ENCODE measurements around the gene GBE1.
A peak's percentile ranks its signal among the peaks of the same experiment; 100 is the strongest.

The GBE1 gene

GRCh38 chr3:81789691-81790090 is 28.2 kb upstream of the GBE1 start:
- DNase-seq (ENCODE audit: extremely low read depth, insufficient read length): no peak
- TF ChIP-seq CTCF (IDR thresholded peaks at IDR 0.05; ENCODE audit: insufficient read depth, low read length, poor library complexity, severe bottlenecking): no peak
- no peak overlapping the region for H3K4me3 ChIP-seq (replicated peaks; ENCODE audit: low read depth, low read length)
- H3K27me3 ChIP-seq (replicated peaks; ENCODE audit: control insufficient read depth, insufficient read depth, low read length): no peaks in the 10 kb centered on the region
- H3K36me3 ChIP-seq (ENCODE audit: control insufficient read depth, insufficient read depth, low read length): no peaks in the 10 kb centered on the region

- DNase-seq (ENCODE audit: extremely low read depth, insufficient read length): peak; percentile 24
- no peak for TF ChIP-seq CTCF (IDR thresholded peaks at IDR 0.05; ENCODE audit: insufficient read depth, low read length, poor library complexity, severe bottlenecking)
- H3K36me3 ChIP-seq (ENCODE audit: control insufficient read depth, insufficient read depth, low read length): no peaks in the 10 kb centered on the region
- H3K27me3 ChIP-seq (replicated peaks; ENCODE audit: control insufficient read depth, insufficient read depth, low read length): no peaks in the 10 kb centered on the region
- no peak overlapping the region for H3K4me3 ChIP-seq (replicated peaks; ENCODE audit: low read depth, low read length)
These were observed 27.2 kb upstream of the GBE1 start for GRCh38 chr3:81788610-81789009.

GRCh38 chr3:81788044-81788443 is 26.6 kb upstream of the GBE1 start:
- TF ChIP-seq CTCF (IDR thresholded peaks at IDR 0.05; ENCODE audit: insufficient read depth, low read length, poor library complexity, severe bottlenecking): no peak
- no peak for DNase-seq (ENCODE audit: extremely low read depth, insufficient read length)
- Histone ChIP-seq H3K36me3 (ENCODE audit: control insufficient read depth, insufficient read depth, low read length) (no peaks in the 10 kb centered on the region), H3K27me3 (replicated peaks; ENCODE audit: control insufficient read depth, insufficient read depth, low read length) (no peaks in the 10 kb centered on the region), H3K4me3 (replicated peaks; ENCODE audit: low read depth, low read length) (no peak overlapping the region)

- H3K36me3 ChIP-seq (ENCODE audit: control insufficient read depth, insufficient read depth, low read length): no peaks in the 10 kb centered on the region
- H3K27me3 ChIP-seq (replicated peaks; ENCODE audit: control insufficient read depth, insufficient read depth, low read length): no peaks in the 10 kb centered on the region
- TF ChIP-seq CTCF (IDR thresholded peaks at IDR 0.05; ENCODE audit: insufficient read depth, low read length, poor library complexity, severe bottlenecking): no peak
- no peak overlapping the region for H3K4me3 ChIP-seq (replicated peaks; ENCODE audit: low read depth, low read length)
- DNase-seq (ENCODE audit: extremely low read depth, insufficient read length): no peak
These were observed 21.1 kb upstream of the GBE1 start for GRCh38 chr3:81782585-81782984.

GRCh38 chr3:81778678-81779182 is 17.3 kb upstream of the GBE1 start:
- no peaks in the 10 kb centered on the region for H3K36me3 ChIP-seq (ENCODE audit: control insufficient read depth, insufficient read depth, low read length)
- H3K27me3 ChIP-seq (replicated peaks; ENCODE audit: control insufficient read depth, insufficient read depth, low read length): no peaks in the 10 kb centered on the region
- no peak for TF ChIP-seq CTCF (IDR thresholded peaks at IDR 0.05; ENCODE audit: insufficient read depth, low read length, poor library complexity, severe bottlenecking)
- DNase-seq (ENCODE audit: extremely low read depth, insufficient read length): peak; percentile 48
- no peak overlapping the region for H3K4me3 ChIP-seq (replicated peaks; ENCODE audit: low read depth, low read length)

GRCh38 chr3:81776643-81777042 is 15.2 kb upstream of the GBE1 start:
- no peak for DNase-seq (ENCODE audit: extremely low read depth, insufficient read length)
- H3K4me3 ChIP-seq (replicated peaks; ENCODE audit: low read depth, low read length): no peak overlapping the region
- H3K36me3 ChIP-seq (ENCODE audit: control insufficient read depth, insufficient read depth, low read length): no peaks in the 10 kb centered on the region
- H3K27me3 ChIP-seq (replicated peaks; ENCODE audit: control insufficient read depth, insufficient read depth, low read length): no peaks in the 10 kb centered on the region
- TF ChIP-seq CTCF (IDR thresholded peaks at IDR 0.05; ENCODE audit: insufficient read depth, low read length, poor library complexity, severe bottlenecking): no peak

Data from GM06990 (cell line).